CD14-positive monocyte (primary cell): ENCODE measurements around the gene MMP24. TPM values are rescaled to one million over a fixed set of nuclear protein-coding genes. Genes with fewer than 3 reads are reported as not detected.

ENCODE experiments used
- DNase-seq, 3 donors: peaks; one replicate each; pipeline ENCODE4 v3.0.0-alpha.2; 2011 to 2022
- H2AFZ ChIP-seq: 2 replicates; pipeline ENCODE4 v1.6.0; 2012; ENCODE audit warnings: mild to moderate bottlenecking, low read depth, low read length, inconsistent platforms; ENCODE audit not compliant: insufficient read depth, poor library complexity, severe bottlenecking
- H3K27ac ChIP-seq, 2 donors: 1 replicate in 1 of 2; 2 replicates in 1 of 2; pipeline ENCODE4 v1.5.1; 2012 to 2013; ENCODE audit warnings: low read length in 2 of 2, control low read depth in 1 of 2, inconsistent platforms in 1 of 2, low read depth in 1 of 2, mild to moderate bottlenecking in 1 of 2
- H3K27me3 ChIP-seq, 2 donors: one replicate each; pipeline versions ENCODE4 v1.6.0 to v1.6.1; 2011 to 2013; ENCODE audit warnings: low read length in 2 of 2; ENCODE audit not compliant: control insufficient read depth in 2 of 2, insufficient read depth in 2 of 2
- H3K36me3 ChIP-seq, 2 donors: replicated peaks in 1 of 2; 1 replicate in 1 of 2; 2 replicates in 1 of 2; pipeline versions ENCODE4 v1.5.1 to v1.6.1; 2012 to 2013; ENCODE audit warnings: low read length in 2 of 2, control low read depth in 1 of 2, inconsistent platforms in 1 of 2, mild to moderate bottlenecking in 1 of 2; ENCODE audit not compliant: insufficient read depth in 2 of 2, control insufficient read depth in 1 of 2
- H3K4me1 ChIP-seq, 2 donors: 1 replicate in 1 of 2; 2 replicates in 1 of 2; pipeline versions ENCODE4 v1.5.1 to v1.6.1; 2012 to 2013; ENCODE audit warnings: low read length in 2 of 2, control low read depth in 1 of 2, inconsistent platforms in 1 of 2, mild to moderate bottlenecking in 1 of 2, moderate library complexity in 1 of 2; ENCODE audit not compliant: insufficient read depth in 2 of 2, control insufficient read depth in 1 of 2
- H3K4me2 ChIP-seq: replicated peaks from 2 replicates; pipeline ENCODE3; 2012; ENCODE audit warnings: low read length, moderate library complexity, mild to moderate bottlenecking; ENCODE audit not compliant: poor library complexity, severe bottlenecking; ENCODE audit errors: extremely low read depth
- H3K4me3 ChIP-seq, 3 experiments: fragments of 200-600 bp in 1 of 3; sonication (generic) in 1 of 3; replicated peaks in 1 of 3; 1 replicate in 2 of 3; 2 replicates in 1 of 3; pipeline ENCODE4 v1.5.1; 2011 to 2013; ENCODE audit warnings: low read length in 3 of 3, mild to moderate bottlenecking in 3 of 3, control low read depth in 2 of 3, low read depth in 2 of 3, inconsistent platforms in 1 of 3, moderate library complexity in 1 of 3
- H3K79me2 ChIP-seq: 2 replicates; pipeline ENCODE4 v1.6.0; 2012; ENCODE audit warnings: mild to moderate bottlenecking, control low read depth, inconsistent platforms, low read length, moderate library complexity; ENCODE audit not compliant: insufficient read depth
- H3K9ac ChIP-seq: 2 replicates; pipeline ENCODE4 v1.6.0; 2017; ENCODE audit warnings: low read length, mild to moderate bottlenecking; ENCODE audit not compliant: insufficient read depth, poor library complexity, severe bottlenecking
- H3K9me3 ChIP-seq, 2 donors: replicated peaks in 1 of 2; 1 replicate in 1 of 2; 2 replicates in 1 of 2; pipeline versions ENCODE4 v1.5.1 to v1.6.1; 2012 to 2013; ENCODE audit warnings: low read length in 2 of 2, control low read depth in 1 of 2; ENCODE audit not compliant: control insufficient read depth in 1 of 2, insufficient read depth in 1 of 2
- H4K20me1 ChIP-seq: 2 replicates; pipeline ENCODE4 v1.6.0; 2012; ENCODE audit warnings: mild to moderate bottlenecking, low read length, control low read depth, moderate library complexity; ENCODE audit not compliant: insufficient read depth
- H3K27ac Mint-ChIP-seq, 7 donors: one replicate each; pipeline ENCODE4 v1.8.0; 2020; ENCODE audit warnings: mild to moderate bottlenecking in 7 of 7, mixed read lengths in 7 of 7, moderate library complexity in 6 of 7, inconsistent platforms in 2 of 7
- H3K27me3 Mint-ChIP-seq, 3 donors: one replicate each; pipeline ENCODE4 v1.8.0; 2021 to 2022; ENCODE audit warnings: low read depth in 3 of 3, mild to moderate bottlenecking in 3 of 3, mixed read lengths in 3 of 3, moderate library complexity in 3 of 3, inconsistent platforms in 1 of 3
- H3K36me3 Mint-ChIP-seq, 2 donors: one replicate each; pipeline ENCODE4 v1.8.0; 2020; ENCODE audit warnings: mixed read lengths in 2 of 2, inconsistent platforms in 1 of 2, mild to moderate bottlenecking in 1 of 2
- H3K4me1 Mint-ChIP-seq: one replicate; pipeline ENCODE4 v1.8.0; 2020; ENCODE audit warnings: mild to moderate bottlenecking, mixed read lengths
- H3K4me3 Mint-ChIP-seq, 2 donors: one replicate each; pipeline ENCODE4 v1.8.0; 2020; ENCODE audit warnings: mild to moderate bottlenecking in 2 of 2, mixed read lengths in 2 of 2, moderate library complexity in 1 of 2
- H3K9me3 Mint-ChIP-seq, 7 donors: one replicate each; pipeline ENCODE4 v1.8.0; 2020 to 2022; ENCODE audit warnings: mixed read lengths in 7 of 7, mild to moderate bottlenecking in 6 of 7, moderate library complexity in 6 of 7, inconsistent platforms in 2 of 7
- CTCF ChIP-seq: fragments of 200-600 bp; IDR thresholded peaks from one replicate; pipeline ENCODE4 v1.8.0; 2022; ENCODE audit warnings: antibody characterized with exemption, mild to moderate bottlenecking
- WGBS: methylation state at CpG from one replicate; pipeline ENCODE4 v1.1.5; 2013; ENCODE audit warnings: missing lambda C conversion rate; ENCODE audit not compliant: insufficient coverage; 5-methylcytosine and 5-hydroxymethylcytosine counted together
- intact Hi-C, 2 donors: fragments of 100-400 bp; cut with micrococcal nuclease; formaldehyde crosslinking; loops; one replicate each; pipeline versions ENCODE4 v1.15.0 to v1.15.1; 2023
- polyA plus RNA-seq, 3 donors: library from polyadenylated mRNA; depleted of rRNA in 1 of 3; unstranded in 2 of 3; stranded (reverse) in 1 of 3; fragments of 300-500 nt in 2 of 3; fragments of >200 nt in 1 of 3; fragmentation: Illumina TruSeq in 2 of 3; gene quantifications; 1 replicate in 2 of 3; 2 replicates in 1 of 3; pipeline ENCODE4 v1.2.3, GENCODE V29; 2012 to 2021

MMP24 gene
- polyA plus RNA-seq, 3 donors: 0.14 TPM; not detected in 2

GRCh38 chr20:35311822-35312221 lies 85.3 kb downstream of the MMP24 start:
- Mint-ChIP-seq H3K27ac (no peak overlapping the region), H3K36me3 (peaks cover 30 to 37% of the 10 kb centered on the region in 2 donors), H3K9me3 (no peaks in the 10 kb centered on the region), H3K27me3 (peaks cover 0 to 4% (median 0%) of the 10 kb centered on the region in 3 donors), H3K4me3 (no peak overlapping the region), H3K4me1 (peaks cover 17% of the 10 kb centered on the region)
- Histone ChIP-seq H3K9ac (no peak overlapping the region), H2AFZ (no peak overlapping the region), H3K27me3 (no peaks in the 10 kb centered on the region), H3K4me1 (no peaks in the 10 kb centered on the region), H3K4me2 (no peak overlapping the region), H4K20me1 (no peaks in the 10 kb centered on the region), H3K27ac (no peak overlapping the region), H3K4me3 (no peak overlapping the region), H3K9me3 (no peaks in the 10 kb centered on the region), H3K79me2 (no peaks in the 10 kb centered on the region), H3K36me3 (peaks cover 4 to 34% of the 10 kb centered on the region in 2 donors)
- WGBS: 100% methylated on average over 2 of the region's 5 CpGs
- no peak for DNase-seq
- TF ChIP-seq CTCF: no peak
- intact Hi-C loops: no loop called here

GRCh38 chr20:35312318-35312717 lies 85.8 kb downstream of the MMP24 start:
- peak overlapping the region in 1 of 7 donors; percentile 22 for H3K27ac Mint-ChIP-seq
- peaks cover 17% of the 10 kb centered on the region for H3K4me1 Mint-ChIP-seq
- Histone ChIP-seq H3K9ac (no peak overlapping the region), H4K20me1 (no peaks in the 10 kb centered on the region), H3K27me3 (no peaks in the 10 kb centered on the region), H3K27ac (peak overlapping the region in 1 of 2 donors; percentile 9), H3K4me2 (no peak overlapping the region), H3K36me3 (peaks cover 4 to 34% of the 10 kb centered on the region in 2 donors), H3K9me3 (no peaks in the 10 kb centered on the region), H3K79me2 (no peaks in the 10 kb centered on the region), H2AFZ (no peak overlapping the region), H3K4me1 (no peaks in the 10 kb centered on the region), H3K4me3 (no peak overlapping the region)
- no peak for DNase-seq
- intact Hi-C loops: no loop called here
- H3K36me3 Mint-ChIP-seq: peaks cover 30 to 37% of the 10 kb centered on the region in 2 donors
- no peak overlapping the region for H3K4me3 Mint-ChIP-seq
- WGBS: no CpG with 5 or more reads among the region's 1 CpG
- peaks cover 0 to 4% (median 0%) of the 10 kb centered on the region in 3 donors for H3K27me3 Mint-ChIP-seq
- TF ChIP-seq CTCF: no peak
- no peaks in the 10 kb centered on the region for H3K9me3 Mint-ChIP-seq
